Breast epithelium (tissue), 3 donors: Measurements from ENCODE around the gene SETD1A.

Source experiments
- POLR2A ChIP-seq: fragments of 450-650 bp; IDR thresholded peaks from one replicate; pipeline ENCODE4 v1.6.1; 2016; ENCODE audit warnings: antibody characterized with exemption, mild to moderate bottlenecking, moderate library complexity
- POLR2AphosphoS5 ChIP-seq, 3 donors: sonication (generic); formaldehyde crosslinking; IDR thresholded peaks; one replicate each; pipeline ENCODE4 v1.6.1; 2017; ENCODE audit warnings: antibody characterized with exemption in 3 of 3
- TF ChIP-seq, protein P1 (sequence below), 3 donors: fragments of 450-650 bp; IDR thresholded peaks; one replicate each; pipeline ENCODE4 v1.5.1; 2016 to 2017; ENCODE audit warnings: antibody characterized with exemption in 3 of 3, mild to moderate bottlenecking in 3 of 3, moderate library complexity in 3 of 3

GRCh38 chr16:30947541-30947858, 10.1 kb upstream of the SETD1A start:
- TF ChIP-seq, protein P1, sequence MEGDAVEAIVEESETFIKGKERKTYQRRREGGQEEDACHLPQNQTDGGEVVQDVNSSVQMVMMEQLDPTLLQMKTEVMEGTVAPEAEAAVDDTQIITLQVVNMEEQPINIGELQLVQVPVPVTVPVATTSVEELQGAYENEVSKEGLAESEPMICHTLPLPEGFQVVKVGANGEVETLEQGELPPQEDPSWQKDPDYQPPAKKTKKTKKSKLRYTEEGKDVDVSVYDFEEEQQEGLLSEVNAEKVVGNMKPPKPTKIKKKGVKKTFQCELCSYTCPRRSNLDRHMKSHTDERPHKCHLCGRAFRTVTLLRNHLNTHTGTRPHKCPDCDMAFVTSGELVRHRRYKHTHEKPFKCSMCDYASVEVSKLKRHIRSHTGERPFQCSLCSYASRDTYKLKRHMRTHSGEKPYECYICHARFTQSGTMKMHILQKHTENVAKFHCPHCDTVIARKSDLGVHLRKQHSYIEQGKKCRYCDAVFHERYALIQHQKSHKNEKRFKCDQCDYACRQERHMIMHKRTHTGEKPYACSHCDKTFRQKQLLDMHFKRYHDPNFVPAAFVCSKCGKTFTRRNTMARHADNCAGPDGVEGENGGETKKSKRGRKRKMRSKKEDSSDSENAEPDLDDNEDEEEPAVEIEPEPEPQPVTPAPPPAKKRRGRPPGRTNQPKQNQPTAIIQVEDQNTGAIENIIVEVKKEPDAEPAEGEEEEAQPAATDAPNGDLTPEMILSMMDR (IDR thresholded peaks at IDR 0.05): no peak
- TF ChIP-seq POLR2AphosphoS5 (IDR thresholded peaks at IDR 0.05) (no peak), POLR2A (no peak)
